Small intestine (tissue), 7 donors: Measurements from ENCODE around the gene SNX13. TPM values are rescaled to one million over a fixed set of nuclear protein-coding genes. Genes with fewer than 3 reads are reported as not detected.
A peak's percentile ranks its signal among the peaks of the same experiment; 100 is the strongest.

Source experiments
- DNase-seq, 2 donors: peaks; one replicate each; pipeline versions ENCODE4 v3.0.0 to v3.0.0-alpha.2; 2013
- FAIRE-seq: peaks from 2 replicates; lab custom pipeline; 2012; peaks lifted over from hg19 to GRCh38; lab: Jason Lieb, UNC
- H3K27ac ChIP-seq, 3 donors: one replicate each; pipeline ENCODE4 v1.5.1; 2013; ENCODE audit warnings: low read length in 2 of 3, mild to moderate bottlenecking in 2 of 3, control low read depth in 1 of 3, inconsistent platforms in 1 of 3, low read depth in 1 of 3, moderate library complexity in 1 of 3
- H3K27me3 ChIP-seq, 3 donors: one replicate each; pipeline ENCODE4 v1.6.1; 2013; ENCODE audit warnings: low read length in 3 of 3, inconsistent platforms in 1 of 3; ENCODE audit not compliant: control insufficient read depth in 3 of 3, insufficient read depth in 3 of 3
- H3K36me3 ChIP-seq, 3 donors: one replicate each; pipeline ENCODE4 v1.6.1; 2013; ENCODE audit warnings: low read length in 3 of 3, inconsistent platforms in 1 of 3, low read depth in 1 of 3, mild to moderate bottlenecking in 1 of 3, moderate library complexity in 1 of 3; ENCODE audit not compliant: control insufficient read depth in 3 of 3, insufficient read depth in 2 of 3
- H3K4me1 ChIP-seq, 3 donors: one replicate each; pipeline ENCODE4 v1.6.1; 2013; ENCODE audit warnings: low read length in 2 of 3, inconsistent platforms in 1 of 3, low read depth in 1 of 3, mild to moderate bottlenecking in 1 of 3, moderate library complexity in 1 of 3; ENCODE audit not compliant: control insufficient read depth in 3 of 3, insufficient read depth in 2 of 3
- H3K4me3 ChIP-seq, 3 donors: one replicate each; pipeline ENCODE4 v1.5.1; 2013; ENCODE audit warnings: low read length in 3 of 3, control low read depth in 1 of 3, inconsistent platforms in 1 of 3, low read depth in 1 of 3, mild to moderate bottlenecking in 1 of 3, moderate library complexity in 1 of 3
- H3K9me3 ChIP-seq, 2 donors: one replicate each; pipeline ENCODE4 v1.6.1; 2013; ENCODE audit warnings: low read depth in 1 of 2, low read length in 1 of 2; ENCODE audit not compliant: control insufficient read depth in 2 of 2, insufficient read depth in 1 of 2
- WGBS, 3 donors: extraction: QIAGEN DNeasy Blood & Tissue Kit; methylation state at CpG; one replicate each; pipeline ENCODE4 v1.1.7; 2013; 5-methylcytosine and 5-hydroxymethylcytosine counted together
- polyA plus RNA-seq, 4 donors: library from polyadenylated mRNA; stranded (reverse) in 3 of 4; unstranded in 1 of 4; fragments of 200-250 nt in 3 of 4; fragments of 120-200 nt in 1 of 4; gene quantifications; one replicate each; pipeline versions ENCODE4 v1.2.1 to v1.2.3, GENCODE V29; 2013
- donor health status: healthy with polysubstance abuse.
- donor health status: control.
- donor health status: control.
- donor health status: Bipolar disorder and iron deficiency.
- donor health status: healthy.

SNX13 gene
- polyA plus RNA-seq, 4 donors = 5.7 to 36.0 (median 7.6) TPM

- Histone ChIP-seq H3K4me1 (no peaks in the 10 kb centered on the region), H3K9me3 (no peaks in the 10 kb centered on the region), H3K4me3 (no peak overlapping the region), H3K27me3 (no peaks in the 10 kb centered on the region), H3K27ac (no peak overlapping the region), H3K36me3 (no peaks in the 10 kb centered on the region)
- FAIRE-seq (no peak), DNase-seq (peak in 1 of 2 donors; percentile 20)
- WGBS, 3 donors = 29 to 81% (median 40%) methylated on average over 1 of the region's 1 CpG
Measured at GRCh38 chr7:17984288-17984687, 44.0 kb upstream of the SNX13 start.

GRCh38 chr7:17983221-17984062 lies 43.1 kb upstream of the SNX13 start:
- H3K27me3 ChIP-seq = no peaks in the 10 kb centered on the region
- no peak overlapping the region for H3K27ac ChIP-seq
- WGBS, 3 donors = 65 to 67% (median 65%) methylated on average over 3 of the region's 3 CpGs
- DNase-seq (no peak), FAIRE-seq (no peak)
- H3K36me3 ChIP-seq = no peaks in the 10 kb centered on the region
- H3K4me1 ChIP-seq = no peaks in the 10 kb centered on the region
- no peaks in the 10 kb centered on the region for H3K9me3 ChIP-seq
- no peak overlapping the region for H3K4me3 ChIP-seq

- H3K27me3 ChIP-seq = no peaks in the 10 kb centered on the region
- no peaks in the 10 kb centered on the region for H3K36me3 ChIP-seq
- no peak for FAIRE-seq
- DNase-seq = no peak
- no peaks in the 10 kb centered on the region for H3K9me3 ChIP-seq
- no peak overlapping the region for H3K4me3 ChIP-seq
- no peak overlapping the region for H3K27ac ChIP-seq
- 37 to 46% (median 43%) methylated on average over 2 of the region's 2 CpGs for WGBS, 3 donors
- no peaks in the 10 kb centered on the region for H3K4me1 ChIP-seq
Measured at GRCh38 chr7:17976952-17977351, 36.7 kb upstream of the SNX13 start.

DNA sequence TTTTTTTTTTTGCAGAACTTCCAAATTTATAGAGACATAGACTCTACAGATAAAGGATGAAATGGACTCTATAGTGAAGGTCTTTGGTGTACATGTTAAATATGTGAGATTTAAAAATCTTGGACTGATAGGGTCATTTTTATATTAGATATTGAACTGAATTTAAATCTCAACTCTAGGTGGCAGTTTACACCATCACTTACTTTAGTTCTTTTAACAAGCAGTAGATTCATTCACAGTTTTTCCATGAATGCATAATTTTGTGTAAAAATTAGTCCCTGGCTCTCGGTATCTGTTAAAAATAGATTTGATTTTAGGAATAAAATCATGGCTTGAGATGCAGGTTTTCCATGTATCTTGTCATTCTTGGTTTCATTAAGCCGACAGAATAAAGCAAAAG lies 31.1 kb upstream of the SNX13 start:
- WGBS, 3 donors = 74 to 82% (median 79%) methylated on average over 2 of the region's 2 CpGs
- Histone ChIP-seq H3K9me3 (no peaks in the 10 kb centered on the region), H3K27me3 (no peaks in the 10 kb centered on the region), H3K27ac (no peak overlapping the region), H3K36me3 (no peaks in the 10 kb centered on the region), H3K4me1 (no peaks in the 10 kb centered on the region), H3K4me3 (no peak overlapping the region)
- DNase-seq (no peak), FAIRE-seq (peak; percentile 19)

DNA sequence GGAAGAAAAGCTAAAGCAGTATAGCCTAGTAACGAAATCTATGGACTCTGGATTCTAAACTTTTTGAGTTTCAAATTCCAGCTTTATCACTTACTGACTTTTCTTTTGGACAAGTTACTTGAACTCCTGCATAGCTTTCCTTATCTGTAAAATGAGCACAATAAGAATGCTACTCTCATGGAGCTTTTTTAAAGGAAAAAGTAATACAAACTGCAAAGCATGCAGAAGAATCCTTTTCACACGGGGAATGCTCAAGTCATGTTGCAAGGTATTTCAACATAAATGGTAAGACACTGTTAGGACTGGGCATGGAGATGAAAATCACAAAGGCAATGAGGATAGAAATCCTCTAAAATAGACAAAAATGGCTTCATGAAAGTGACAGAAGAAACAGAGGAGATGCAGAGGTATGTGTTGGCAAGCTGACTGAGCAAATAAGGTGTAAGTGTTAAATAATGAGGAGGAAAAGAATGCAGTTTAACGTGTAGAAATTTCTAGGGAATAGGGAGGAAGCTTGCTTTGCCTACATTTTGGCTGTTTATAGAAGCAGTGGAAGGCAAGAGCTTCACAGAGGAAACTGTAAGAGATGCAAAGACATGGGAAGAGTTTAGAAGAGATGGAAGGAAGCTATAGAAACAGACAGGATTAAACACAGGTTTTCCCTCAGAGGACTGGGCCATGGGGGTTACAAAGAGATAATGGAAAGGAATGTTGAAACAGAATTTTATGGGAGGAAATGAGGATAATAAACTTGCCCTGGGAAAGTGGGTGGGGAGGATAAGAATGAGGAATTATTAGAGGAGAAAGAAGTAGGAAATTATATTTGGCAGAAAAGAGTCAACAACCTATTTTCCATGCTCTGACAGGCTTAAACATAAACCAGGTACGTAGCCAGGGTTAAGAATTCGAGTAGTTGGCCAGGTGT lies 28.8 kb upstream of the SNX13 start:
- no peak for FAIRE-seq

GRCh38 chr7:17966706-17967105 lies 26.4 kb upstream of the SNX13 start:
- Histone ChIP-seq H3K9me3 (no peaks in the 10 kb centered on the region), H3K4me1 (no peaks in the 10 kb centered on the region), H3K27ac (no peak overlapping the region), H3K27me3 (no peaks in the 10 kb centered on the region), H3K4me3 (no peak overlapping the region), H3K36me3 (no peaks in the 10 kb centered on the region)
- WGBS, 3 donors = 62 to 78% (median 72%) methylated on average over 3 of the region's 3 CpGs
- no peak for DNase-seq
- FAIRE-seq = no peak

More for the DNA sequence above, 28.8 kb upstream of the SNX13 start:
- no peaks in the 10 kb centered on the region for H3K27me3 ChIP-seq
- H3K4me3 ChIP-seq = no peak overlapping the region
- DNase-seq = peak; percentile 61 to 63
- peak overlapping the region in 1 of 3 donors; percentile 17 for H3K27ac ChIP-seq
- H3K4me1 ChIP-seq = no peaks in the 10 kb centered on the region
- no peaks in the 10 kb centered on the region for H3K36me3 ChIP-seq
- H3K9me3 ChIP-seq = no peaks in the 10 kb centered on the region
- WGBS, 3 donors = 24 to 57% (median 31%) methylated on average over 5 of the region's 5 CpGs

DNA sequence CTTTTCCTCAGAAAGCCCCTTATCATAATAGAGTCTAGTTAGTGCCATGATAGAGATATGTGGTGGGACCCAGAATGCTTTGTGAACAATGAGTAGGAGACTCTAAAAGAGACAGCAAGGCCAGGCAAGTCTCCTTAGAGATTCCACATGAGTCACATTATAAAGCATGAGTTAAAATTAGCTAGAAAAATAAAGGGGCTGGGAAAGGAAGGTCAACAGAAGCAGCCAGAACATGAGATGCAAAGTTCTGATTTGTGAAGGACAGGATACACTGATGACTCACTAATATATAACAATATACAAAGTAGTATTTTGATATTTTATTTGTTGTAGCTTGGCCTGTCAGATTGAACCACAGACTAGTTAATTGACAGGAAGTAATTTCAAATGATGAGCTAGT lies 25.3 kb upstream of the SNX13 start:
- Histone ChIP-seq H3K27ac (no peak overlapping the region), H3K9me3 (no peaks in the 10 kb centered on the region), H3K27me3 (no peaks in the 10 kb centered on the region), H3K36me3 (no peaks in the 10 kb centered on the region), H3K4me1 (no peaks in the 10 kb centered on the region), H3K4me3 (no peak overlapping the region)
- FAIRE-seq (no peak), DNase-seq (no peak)

GRCh38 chr7:17963281-17963680 lies 23.0 kb upstream of the SNX13 start:
- Histone ChIP-seq H3K27me3 (no peaks in the 10 kb centered on the region), H3K36me3 (no peaks in the 10 kb centered on the region), H3K4me1 (no peaks in the 10 kb centered on the region), H3K4me3 (no peak overlapping the region), H3K27ac (no peak overlapping the region), H3K9me3 (no peaks in the 10 kb centered on the region)
- DNase-seq (peak in 1 of 2 donors; percentile 38), FAIRE-seq (no peak)
- WGBS, 3 donors = 32 to 59% (median 50%) methylated on average over 3 of the region's 3 CpGs
